C4-2B (cell line): ENCODE data around the gene SGMS1.

ENCODE experiments used
- CTCF ChIP-seq: fragments of 450-650 bp; conservative IDR thresholded peaks from 2 replicates; pipeline ENCODE4 v1.5.1; 2017; ENCODE audit warnings: mild to moderate bottlenecking
- ZFX ChIP-seq: fragments of 450-650 bp; IDR thresholded peaks from 2 replicates; pipeline ENCODE4 v1.6.1; 2017

GRCh38 chr10:50619166-50619565 lies 4.6 kb downstream of the SGMS1 start:
- TF ChIP-seq CTCF (no peak), ZFX (no peak)
